HCT116 (cell line): ENCODE data around the gene MAP4K4. TPM values are rescaled to one million over a fixed set of nuclear protein-coding genes. Genes with fewer than 3 reads are reported as not detected.
A peak's percentile ranks its signal among the peaks of the same experiment; 100 is the strongest.

Experiments used
- ATAC-seq: fragments of 200-7000 bp; cut with Tn5 transposase; 2 replicates; pipeline ENCODE4 v1.9.1; 2020; ENCODE audit warnings: mild to moderate bottlenecking, moderate library complexity
- BruUV-seq: library from RNA; stranded (reverse); fragments of 400-500 nt; replicated peaks from 2 replicates; lab custom pipeline; 2021; lab: Mats Ljungman, UMichigan
- CTCF ChIA-PET: fragments of 300-600 bp; sonication (Branson Sonifier 250); formaldehyde crosslinking; loops from one replicate; lab custom pipeline; 2021; ENCODE audit warnings: antibody characterized with exemption; lab: Charles Lee
- POLR2A ChIA-PET: fragments of 300-600, 350-600 bp; sonication (Branson Sonifier 250); formaldehyde crosslinking; loops from one replicate; lab custom pipeline; 2021; ENCODE audit warnings: antibody characterized with exemption; lab: Charles Lee
- RAD21 ChIA-PET, 2 experiments: fragments of 300-600 bp; sonication (Branson Sonifier 250); formaldehyde crosslinking; loops; one replicate each; lab custom pipeline; 2023; ENCODE audit warnings: low total read pairs in 2 of 2; ENCODE audit not compliant: uncharacterized antibody in 2 of 2, unreplicated experiment in 2 of 2, low non-redundant PET in 1 of 2; lab: Charles Lee
- DNase-seq: peaks from one replicate; pipeline ENCODE4 v3.0.0-alpha.2; 2010; ENCODE audit warnings: low read depth, low spot score
- H2AFZ ChIP-seq: fragments of 200-600 bp; shearing (Covaris generic), sonication (generic); 2 replicates; pipeline ENCODE4 v1.6.1; 2017; ENCODE audit warnings: low read depth, mixed run types, mixed read lengths, antibody characterized with exemption, low read length; ENCODE audit not compliant: poor library complexity, severe bottlenecking
- H3K27ac ChIP-seq: 2 replicates; pipeline ENCODE4 v1.5.1; 2012; ENCODE audit warnings: low read depth, low read length
- H3K27me3 ChIP-seq: fragments of 200-600 bp; sonication (generic); 2 replicates; pipeline ENCODE4 v1.6.1; 2016; ENCODE audit warnings: mixed run types, low read length, mixed read lengths; ENCODE audit not compliant: insufficient read depth
- H3K36me3 ChIP-seq, 2 experiments: fragments of 200-500 bp in 1 of 2; fragments of 200-600 bp in 1 of 2; sonication (Bioruptor generic) in 1 of 2; sonication (generic) in 1 of 2; 2 replicates each; pipeline versions ENCODE4 v1.5.1 to v1.6.1; 2014 to 2016; ENCODE audit warnings: low read length in 2 of 2, inconsistent platforms in 1 of 2, mixed read lengths in 1 of 2, mixed run types in 1 of 2; ENCODE audit not compliant: insufficient read depth in 2 of 2, control insufficient read depth in 1 of 2
- H3K4me1 ChIP-seq, 2 experiments: fragments of 200-600 bp in 1 of 2; sonication (generic) in 1 of 2; 2 replicates each; pipeline versions ENCODE4 v1.5.1 to v1.6.1; 2012 to 2017; ENCODE audit warnings: low read length in 2 of 2, inconsistent platforms in 1 of 2, mild to moderate bottlenecking in 1 of 2, mixed read lengths in 1 of 2, mixed run types in 1 of 2, moderate library complexity in 1 of 2; ENCODE audit not compliant: insufficient read depth in 2 of 2, control insufficient read depth in 1 of 2
- H3K4me2 ChIP-seq: fragments of 200-600 bp; sonication (generic); 2 replicates; pipeline ENCODE4 v1.6.1; 2017; ENCODE audit warnings: mixed run types, low read length, mixed read lengths
- H3K4me3 ChIP-seq, 2 experiments: fragments of 200-600 bp in 1 of 2; sonication (generic) in 1 of 2; replicated peaks in 1 of 2; 2 replicates each; pipeline ENCODE4 v1.5.1; 2011 to 2016; ENCODE audit warnings: low read length in 2 of 2, control low read depth in 1 of 2, low read depth in 1 of 2, mild to moderate bottlenecking in 1 of 2, mixed read lengths in 1 of 2, mixed run types in 1 of 2
- H3K79me2 ChIP-seq: fragments of 200-600 bp; sonication (generic); 2 replicates; pipeline ENCODE4 v1.6.1; 2017; ENCODE audit warnings: mild to moderate bottlenecking, mixed run types, low read length, moderate library complexity, mixed read lengths; ENCODE audit not compliant: insufficient read depth
- H3K9ac ChIP-seq: fragments of 200-600 bp; sonication (generic); 2 replicates; pipeline ENCODE4 v1.6.1; 2016; ENCODE audit warnings: low read length, mixed read lengths
- H3K9me2 ChIP-seq: fragments of 200-600 bp; sonication (generic), shearing (Covaris generic); 2 replicates; pipeline ENCODE4 v1.6.1; 2017; ENCODE audit warnings: mixed run types, mild to moderate bottlenecking, moderate library complexity; ENCODE audit not compliant: insufficient read depth
- H3K9me3 ChIP-seq, 2 experiments: fragments of 200-500 bp in 1 of 2; fragments of 200-600 bp in 1 of 2; sonication (Bioruptor generic) in 1 of 2; sonication (generic) in 1 of 2; 2 replicates each; pipeline ENCODE4 v1.6.1; 2014 to 2017; ENCODE audit warnings: low read length in 2 of 2, mixed read lengths in 2 of 2, inconsistent platforms in 1 of 2, low read depth in 1 of 2, mild to moderate bottlenecking in 1 of 2, mixed run types in 1 of 2, moderate library complexity in 1 of 2; ENCODE audit not compliant: control insufficient read depth in 1 of 2, insufficient read depth in 1 of 2
- H4K20me1 ChIP-seq: fragments of 200-600 bp; sonication (generic), shearing (Covaris generic); 2 replicates; pipeline ENCODE4 v1.6.1; 2017; ENCODE audit warnings: mixed run types, mild to moderate bottlenecking, moderate library complexity; ENCODE audit not compliant: insufficient read depth
- ATF3 ChIP-seq: IDR thresholded peaks from 2 replicates; pipeline ENCODE4 v1.6.1; 2012
- CBX3 ChIP-seq: IDR thresholded peaks from 2 replicates; pipeline ENCODE4 v1.6.1; 2012; ENCODE audit warnings: low read depth
- EGR1 ChIP-seq: IDR thresholded peaks from 2 replicates; pipeline ENCODE4 v1.6.1; 2012; ENCODE audit warnings: low read depth
- RAD21 ChIP-seq: IDR thresholded peaks from 2 replicates; pipeline ENCODE4 v1.6.1; 2012; ENCODE audit warnings: low read depth, mild to moderate bottlenecking
- SIN3A ChIP-seq: IDR thresholded peaks from 2 replicates; pipeline ENCODE4 v1.6.1; 2012; ENCODE audit warnings: low read depth
- intact Hi-C: fragments of 100-400 bp; cut with micrococcal nuclease; formaldehyde crosslinking; loops from 2 replicates; pipeline ENCODE4 v1.10.0; 2022
- total RNA-seq: library from RNA; stranded (reverse); gene quantifications from one replicate; pipeline ENCODE4 v1.2.1, GENCODE V29; 2021; ENCODE audit not compliant: unreplicated experiment
- TF ChIP-seq, protein P1 (sequence below), 3 experiments: fragments of 200-600 bp in 1 of 3; sonication (generic) in 1 of 3; IDR thresholded peaks in 2 of 3; conservative IDR thresholded peaks in 1 of 3; 2 replicates each; pipeline ENCODE4 v1.5.1; 2012 to 2017; ENCODE audit warnings: low read depth in 2 of 3, low read length in 2 of 3, antibody characterized with exemption in 1 of 3, borderline replicate concordance in 1 of 3, control low read depth in 1 of 3, mild to moderate bottlenecking in 1 of 3, mixed read lengths in 1 of 3, mixed run types in 1 of 3, moderate library complexity in 1 of 3; ENCODE audit not compliant: insufficient read depth in 1 of 3

Gene MAP4K4
- total RNA-seq, 1 experiment from 2014 or later, result 62.3 TPM

- no peak overlapping the region for H3K4me3 ChIP-seq
- no peaks in the 10 kb centered on the region for H3K9me3 ChIP-seq
- CTCF ChIA-PET, result interaction anchor here (0.8 to 3.8 kb wide), 2 partner anchors 10 to 403 kb away, joined by 3 to 32 read pairs; no protein-coding TSS in a partner anchor
- H3K27ac ChIP-seq, result no peak overlapping the region
- POLR2A ChIA-PET, result no interaction called here
- peaks cover 44% of the 10 kb centered on the region for H3K79me2 ChIP-seq
- no peak for TF ChIP-seq EGR1
- TF ChIP-seq SIN3A, result no peak
- no peak for TF ChIP-seq ATF3
- no peak for TF ChIP-seq CBX3
- no peaks in the 10 kb centered on the region for H3K27me3 ChIP-seq
- no peaks in the 10 kb centered on the region for H4K20me1 ChIP-seq
- H2AFZ ChIP-seq, result no peak overlapping the region
- H3K9me2 ChIP-seq, result no peaks in the 10 kb centered on the region
- H3K36me3 ChIP-seq, result 0 out of 4 replicates have a peak, but pooled peaks cover 0 to 3% of the 10 kb centered on the region in 2 experiments
- ATAC-seq (no peak), DNase-seq (no peak)
- no TSS peak for BruUV-seq
- no peak overlapping the region for H3K4me2 ChIP-seq
- no peak overlapping the region for H3K9ac ChIP-seq
- H3K4me1 ChIP-seq, result peaks cover 0 to 17% of the 10 kb centered on the region in 2 experiments; a peak in 1 of 4 replicates
- RAD21 ChIA-PET, result interaction anchor here in 1 of 2 experiments (0.6 kb wide), 1 partner anchor 870 kb away, joined by 4 read pairs; no protein-coding TSS in a partner anchor
- intact Hi-C loops, result no loop called here
These were observed 124.4 kb downstream of the MAP4K4 start for GRCh38 chr2:101821828-101822458.

DNA sequence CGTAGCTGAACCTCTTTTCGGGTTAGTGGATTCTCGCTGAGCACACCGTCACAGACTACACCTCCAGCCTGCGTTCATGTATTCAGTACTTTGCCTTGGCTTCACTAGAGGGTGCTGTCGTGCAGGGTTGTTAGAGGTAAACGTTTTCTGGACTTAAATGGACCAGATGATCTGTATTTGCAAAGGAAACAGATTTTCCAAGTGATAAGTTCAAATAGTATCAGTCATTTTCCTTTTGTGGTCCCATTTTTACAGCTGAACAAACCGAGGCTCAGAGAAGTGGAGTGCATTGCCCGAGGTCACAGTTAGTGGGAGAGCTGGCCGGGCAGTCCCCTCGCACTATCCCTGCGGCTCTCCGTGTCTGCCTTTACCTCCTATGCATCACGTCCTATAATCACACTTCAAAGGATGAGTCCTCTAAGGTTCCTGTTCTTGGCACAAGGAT, 125.9 kb downstream of the MAP4K4 start:
- H3K9me2 ChIP-seq, result no peaks in the 10 kb centered on the region
- no peak overlapping the region for H3K4me2 ChIP-seq
- ChIA-PET CTCF (interaction anchor here (1.1 to 3.8 kb wide), 4 partner anchors 8 to 481 kb away, joined by 3 to 32 read pairs (median 6); no protein-coding TSS in a partner anchor), POLR2A (no interaction called here), RAD21 (no interaction called here)
- H3K27ac ChIP-seq, result no peak overlapping the region
- H2AFZ ChIP-seq, result no peak overlapping the region
- ATAC-seq (peak; percentile 89), DNase-seq (peak; percentile 16)
- no TSS peak for BruUV-seq
- intact Hi-C loops, result no loop called here
- no peak overlapping the region for H3K4me3 ChIP-seq
- no peak overlapping the region for H3K9ac ChIP-seq
- no peaks in the 10 kb centered on the region for H3K27me3 ChIP-seq
- peaks cover 0 to 23% of the 10 kb centered on the region in 2 experiments; a peak in 1 of 4 replicates for H3K4me1 ChIP-seq
- H3K9me3 ChIP-seq, result no peaks in the 10 kb centered on the region
- TF ChIP-seq, protein P1, sequence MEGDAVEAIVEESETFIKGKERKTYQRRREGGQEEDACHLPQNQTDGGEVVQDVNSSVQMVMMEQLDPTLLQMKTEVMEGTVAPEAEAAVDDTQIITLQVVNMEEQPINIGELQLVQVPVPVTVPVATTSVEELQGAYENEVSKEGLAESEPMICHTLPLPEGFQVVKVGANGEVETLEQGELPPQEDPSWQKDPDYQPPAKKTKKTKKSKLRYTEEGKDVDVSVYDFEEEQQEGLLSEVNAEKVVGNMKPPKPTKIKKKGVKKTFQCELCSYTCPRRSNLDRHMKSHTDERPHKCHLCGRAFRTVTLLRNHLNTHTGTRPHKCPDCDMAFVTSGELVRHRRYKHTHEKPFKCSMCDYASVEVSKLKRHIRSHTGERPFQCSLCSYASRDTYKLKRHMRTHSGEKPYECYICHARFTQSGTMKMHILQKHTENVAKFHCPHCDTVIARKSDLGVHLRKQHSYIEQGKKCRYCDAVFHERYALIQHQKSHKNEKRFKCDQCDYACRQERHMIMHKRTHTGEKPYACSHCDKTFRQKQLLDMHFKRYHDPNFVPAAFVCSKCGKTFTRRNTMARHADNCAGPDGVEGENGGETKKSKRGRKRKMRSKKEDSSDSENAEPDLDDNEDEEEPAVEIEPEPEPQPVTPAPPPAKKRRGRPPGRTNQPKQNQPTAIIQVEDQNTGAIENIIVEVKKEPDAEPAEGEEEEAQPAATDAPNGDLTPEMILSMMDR (IDR thresholded peaks at IDR 0.05 in 2 of 3, conservative IDR thresholded peaks at IDR 0.05 in 1 of 3; ENCODE audit: borderline replicate concordance in 1 of 3, insufficient read depth in 1 of 3, low read depth in 2 of 3, low read length in 2 of 3), result peak; percentile 25 to 69 (median 65); a peak in 5 of 6 replicates
- TF ChIP-seq ATF3, result no peak
- peak; percentile 39 for TF ChIP-seq RAD21
- peaks cover 31% of the 10 kb centered on the region for H3K79me2 ChIP-seq
- H3K36me3 ChIP-seq, result 0 out of 4 replicates have a peak, but pooled peaks cover 0 to 3% of the 10 kb centered on the region in 2 experiments
- H4K20me1 ChIP-seq, result no peaks in the 10 kb centered on the region
